Measurements from ENCODE around the gene CCDC12. TPM values are rescaled to one million over a fixed set of nuclear protein-coding genes. Genes with fewer than 3 reads are reported as not detected.

The CCDC12 gene
- total RNA-seq, 4 donors from 2014 or later, result 14.3 to 52.2 (median 42.0) TPM

DNA sequence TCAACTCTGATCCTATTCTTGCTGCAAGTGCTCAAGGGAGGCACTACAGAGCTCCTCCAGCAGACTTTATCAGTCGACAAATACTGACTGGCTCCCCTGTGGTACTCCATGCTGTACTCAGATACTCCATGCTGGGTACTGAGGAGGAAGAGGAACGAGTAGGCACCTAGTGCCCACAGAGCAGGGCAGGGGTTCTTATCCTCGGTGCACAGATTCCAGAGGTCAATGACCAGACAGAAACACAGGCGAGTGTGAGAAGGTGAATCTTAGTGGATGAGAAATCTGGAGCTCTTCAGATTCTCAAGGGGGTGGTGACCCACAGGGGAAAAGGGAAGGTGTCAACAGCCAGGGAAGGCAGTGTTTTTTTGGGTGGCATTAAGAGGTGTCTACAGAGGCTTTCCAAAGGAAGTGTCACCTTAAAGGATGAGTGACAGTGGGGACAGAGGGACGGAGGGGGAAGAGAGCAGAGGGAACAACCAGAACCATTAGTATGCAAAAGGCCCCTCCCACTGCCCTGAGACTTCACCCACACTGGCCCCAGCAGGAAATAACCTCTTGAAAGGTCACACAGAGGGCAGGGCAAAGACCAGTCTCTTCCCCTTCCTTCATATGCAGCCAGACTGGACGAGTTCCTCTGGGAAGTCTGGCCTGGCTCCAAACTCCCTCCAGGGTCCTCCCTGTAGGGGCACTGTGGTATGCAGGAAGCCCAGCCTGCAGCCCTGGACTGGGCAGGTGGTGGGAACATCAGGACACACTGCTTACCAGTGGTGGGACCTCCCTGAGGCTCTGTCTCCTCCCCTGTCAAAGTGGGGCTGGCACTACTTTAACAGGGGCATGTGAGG, 27.5 kb downstream of the CCDC12 start:
- ATAC-seq, result peak; percentile 25

DNA sequence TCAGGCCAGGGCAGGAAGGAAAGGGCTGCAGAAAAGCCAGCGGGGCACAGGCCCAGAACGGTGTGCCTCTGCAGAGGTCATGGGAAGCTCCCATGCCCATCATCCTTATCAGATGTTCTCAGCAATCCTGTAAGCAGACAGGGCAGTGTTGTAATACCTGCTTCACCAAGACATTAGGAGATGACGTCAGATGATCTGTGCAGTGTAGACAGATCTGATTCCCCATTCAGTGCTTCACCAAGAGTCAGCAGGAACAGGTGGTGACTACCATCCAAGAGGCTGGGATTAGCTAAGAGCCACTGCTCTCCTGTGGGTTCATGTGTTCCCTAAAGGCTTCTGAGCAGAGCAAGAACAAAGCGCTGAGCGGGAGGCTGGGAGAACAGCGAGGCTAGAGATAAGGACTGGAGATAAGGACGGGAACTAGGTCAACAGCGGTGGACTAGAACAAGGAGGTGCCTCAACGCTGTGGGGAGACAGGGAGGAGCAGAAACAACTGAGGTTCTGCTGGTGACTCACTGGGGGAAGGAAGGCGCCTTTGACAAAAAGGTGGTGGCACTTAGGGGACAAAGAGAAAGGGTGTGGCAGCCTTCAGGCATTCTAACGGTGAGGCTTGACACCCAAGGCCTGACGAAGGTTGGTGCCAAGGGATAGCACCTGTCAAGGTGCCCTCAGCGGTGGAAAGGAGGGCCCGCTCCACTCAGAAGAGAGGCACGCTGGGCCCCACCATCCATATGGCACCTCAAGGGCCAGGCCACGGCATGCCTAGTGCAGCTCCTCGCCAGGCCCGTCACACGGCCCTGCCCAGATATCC, 28.4 kb downstream of the CCDC12 start:
- Histone ChIP-seq H3K27ac (peak overlapping the region in 3 of 4 donors; percentile 21 to 38 (median 24)), H3K27me3 (no peaks in the 10 kb centered on the region), H3K9me3 (no peaks in the 10 kb centered on the region), H3K4me3 (no peak overlapping the region), H3K4me1 (peaks cover 9 to 93% (median 50%) of the 10 kb centered on the region in 3 donors), H3K36me3 (peaks cover 0 to 7% of the 10 kb centered on the region in 2 donors)
- WGBS, 2 donors (ENCODE audit: low coverage in 1 of 2), result 57 to 72% methylated on average over 13 to 14 of the region's 19 CpGs
- TF ChIP-seq POLR2AphosphoS5 (IDR thresholded peaks at IDR 0.05) (no peak), POLR2A (IDR thresholded peaks at IDR 0.05) (no peak), EP300 (IDR thresholded peaks at IDR 0.05) (no peak)
- TF ChIP-seq, protein P1, sequence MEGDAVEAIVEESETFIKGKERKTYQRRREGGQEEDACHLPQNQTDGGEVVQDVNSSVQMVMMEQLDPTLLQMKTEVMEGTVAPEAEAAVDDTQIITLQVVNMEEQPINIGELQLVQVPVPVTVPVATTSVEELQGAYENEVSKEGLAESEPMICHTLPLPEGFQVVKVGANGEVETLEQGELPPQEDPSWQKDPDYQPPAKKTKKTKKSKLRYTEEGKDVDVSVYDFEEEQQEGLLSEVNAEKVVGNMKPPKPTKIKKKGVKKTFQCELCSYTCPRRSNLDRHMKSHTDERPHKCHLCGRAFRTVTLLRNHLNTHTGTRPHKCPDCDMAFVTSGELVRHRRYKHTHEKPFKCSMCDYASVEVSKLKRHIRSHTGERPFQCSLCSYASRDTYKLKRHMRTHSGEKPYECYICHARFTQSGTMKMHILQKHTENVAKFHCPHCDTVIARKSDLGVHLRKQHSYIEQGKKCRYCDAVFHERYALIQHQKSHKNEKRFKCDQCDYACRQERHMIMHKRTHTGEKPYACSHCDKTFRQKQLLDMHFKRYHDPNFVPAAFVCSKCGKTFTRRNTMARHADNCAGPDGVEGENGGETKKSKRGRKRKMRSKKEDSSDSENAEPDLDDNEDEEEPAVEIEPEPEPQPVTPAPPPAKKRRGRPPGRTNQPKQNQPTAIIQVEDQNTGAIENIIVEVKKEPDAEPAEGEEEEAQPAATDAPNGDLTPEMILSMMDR (IDR thresholded peaks at IDR 0.05), result no peak
- ATAC-seq, result peak; percentile 70

More for the DNA sequence above, 27.5 kb downstream of the CCDC12 start:
- Histone ChIP-seq H3K27me3 (no peaks in the 10 kb centered on the region), H3K4me1 (peaks cover 3 to 93% (median 51%) of the 10 kb centered on the region in 3 donors), H3K9me3 (no peaks in the 10 kb centered on the region), H3K36me3 (peaks cover 0 to 7% of the 10 kb centered on the region in 2 donors), H3K4me3 (no peak overlapping the region), H3K27ac (peak overlapping the region in 3 of 4 donors; percentile 7 to 38 (median 21))
- WGBS, 2 donors (ENCODE audit: low coverage in 1 of 2), result 13 to 72% methylated on average over 1 to 2 of the region's 6 CpGs
- TF ChIP-seq POLR2A (IDR thresholded peaks at IDR 0.05) (no peak), EP300 (IDR thresholded peaks at IDR 0.05) (no peak), POLR2AphosphoS5 (IDR thresholded peaks at IDR 0.05) (no peak)
- TF ChIP-seq, protein P1 (IDR thresholded peaks at IDR 0.05), result no peak

DNA sequence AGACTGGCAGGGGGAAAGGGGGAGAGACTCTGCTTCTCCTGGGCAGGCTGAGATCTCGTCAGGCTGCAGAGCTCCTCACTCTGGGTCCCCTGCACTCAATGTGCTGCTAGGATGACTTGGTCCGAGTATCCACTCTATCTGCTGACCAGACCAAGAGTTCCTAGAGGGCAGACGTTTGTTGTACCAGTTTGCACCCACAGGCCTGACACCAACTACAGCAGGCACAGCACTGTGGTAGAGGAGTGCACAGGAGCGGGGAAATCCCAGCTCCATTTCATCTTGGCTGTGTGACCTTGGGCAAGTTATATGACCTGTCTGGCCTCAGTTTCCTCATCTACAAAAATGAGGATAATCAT, 29.0 kb downstream of the CCDC12 start:
- TF ChIP-seq, protein P1 (IDR thresholded peaks at IDR 0.05), result no peak
- TF ChIP-seq POLR2AphosphoS5 (IDR thresholded peaks at IDR 0.05) (no peak), POLR2A (IDR thresholded peaks at IDR 0.05) (no peak), EP300 (IDR thresholded peaks at IDR 0.05) (no peak)
- peaks cover 0 to 7% of the 10 kb centered on the region in 2 donors for H3K36me3 ChIP-seq
- no peaks in the 10 kb centered on the region for H3K27me3 ChIP-seq
- 83% methylated on average over 1 of the region's 4 CpGs; no CpG with 5 or more reads in 1 of the 2 donors for WGBS, 2 donors (ENCODE audit: low coverage in 1 of 2)
- H3K9me3 ChIP-seq, result no peaks in the 10 kb centered on the region
- peak overlapping the region in 3 of 4 donors; percentile 24 to 30 (median 25) for H3K27ac ChIP-seq
- H3K4me3 ChIP-seq, result no peak overlapping the region
- peaks cover 10 to 93% (median 48%) of the 10 kb centered on the region in 3 donors for H3K4me1 ChIP-seq
- ATAC-seq, result no peak

DNA sequence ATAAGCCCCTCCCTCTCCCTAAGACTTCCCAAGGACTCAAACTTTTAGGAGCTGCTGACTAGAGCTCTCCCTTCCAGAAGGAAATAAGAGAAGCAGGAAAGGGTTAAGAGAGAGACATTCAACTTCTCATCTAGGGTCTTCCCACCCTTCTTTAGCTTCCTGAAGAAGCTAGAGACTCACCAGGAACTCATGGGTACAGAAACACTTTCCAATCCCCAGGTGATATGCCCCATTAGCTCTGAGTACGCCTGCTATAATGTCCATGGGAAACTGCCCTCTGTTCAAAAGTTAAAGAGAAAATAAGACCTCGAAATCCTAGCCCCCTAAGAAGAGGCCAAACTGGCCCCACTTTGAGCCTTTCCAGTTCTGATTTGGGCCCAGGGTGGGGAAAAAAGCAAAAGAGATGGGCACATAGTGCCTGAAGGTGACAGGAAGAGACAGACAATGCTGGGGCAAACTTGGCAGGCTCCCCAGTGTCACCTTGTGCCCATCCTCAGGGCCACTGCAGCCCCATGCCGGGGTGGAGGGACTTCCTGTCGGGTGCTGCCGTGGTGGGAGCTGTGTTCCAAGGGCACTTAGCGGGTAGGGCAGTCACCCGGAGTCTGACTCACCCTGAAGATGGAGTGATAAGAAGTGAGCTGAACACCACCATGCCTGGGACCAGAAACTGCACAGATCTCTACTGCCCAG, 29.5 kb downstream of the CCDC12 start:
- H3K4me3 ChIP-seq, result no peak overlapping the region
- peaks cover 10 to 93% (median 48%) of the 10 kb centered on the region in 3 donors for H3K4me1 ChIP-seq
- ATAC-seq, result no peak
- 49 to 69% methylated on average over 7 of the region's 7 CpGs for WGBS, 2 donors (ENCODE audit: low coverage in 1 of 2)
- no peaks in the 10 kb centered on the region for H3K9me3 ChIP-seq
- H3K36me3 ChIP-seq, result peaks cover 0 to 7% of the 10 kb centered on the region in 2 donors
- TF ChIP-seq, protein P1 (IDR thresholded peaks at IDR 0.05), result no peak
- no peak for TF ChIP-seq POLR2A (IDR thresholded peaks at IDR 0.05)
- TF ChIP-seq POLR2AphosphoS5 (IDR thresholded peaks at IDR 0.05), result no peak
- no peak for TF ChIP-seq EP300 (IDR thresholded peaks at IDR 0.05)
- H3K27me3 ChIP-seq, result no peaks in the 10 kb centered on the region
- peak overlapping the region in 2 of 4 donors; percentile 25 to 30 for H3K27ac ChIP-seq

Measured in gastroesophageal sphincter (tissue), 4 donors.